IMR-90 (cell line): Measurements from ENCODE around the gene IFI35.

Experiments
- BHLHE40 ChIP-seq: fragments of 150-350 bp; IDR thresholded peaks from 2 replicates; pipeline ENCODE4 v1.6.1; 2016; ENCODE audit warnings: mild to moderate bottlenecking, low read depth, low read length
- CEBPB ChIP-seq: IDR thresholded peaks from 2 replicates; pipeline ENCODE4 v1.6.1; 2012; ENCODE audit warnings: low read depth, low read length, improper control_type of control experiment
- CTCF ChIP-seq: conservative IDR thresholded peaks from 2 replicates; pipeline ENCODE4 v1.5.1; 2012; ENCODE audit warnings: mild to moderate bottlenecking, low read depth, low read length, improper control_type of control experiment
- MAFK ChIP-seq: IDR thresholded peaks from 2 replicates; pipeline ENCODE4 v1.6.1; 2012; ENCODE audit warnings: low read depth, low read length, improper control_type of control experiment
- MXI1 ChIP-seq: IDR thresholded peaks from 2 replicates; pipeline ENCODE4 v1.6.1; 2012; ENCODE audit warnings: low read depth, mild to moderate bottlenecking, low read length, moderate library complexity, borderline replicate concordance
- POLR2A ChIP-seq: IDR thresholded peaks from 2 replicates; pipeline ENCODE4 v1.6.1; 2012; ENCODE audit warnings: mild to moderate bottlenecking, low read depth, low read length
- RCOR1 ChIP-seq: IDR thresholded peaks from 2 replicates; pipeline ENCODE4 v1.6.1; 2012; ENCODE audit warnings: mild to moderate bottlenecking, low read length, improper control_type of control experiment; ENCODE audit not compliant: insufficient replicate concordance
- RFX5 ChIP-seq: IDR thresholded peaks from 2 replicates; pipeline ENCODE4 v1.8.0; 2012; ENCODE audit warnings: low read depth, mild to moderate bottlenecking, low read length, moderate library complexity
- SMC3 ChIP-seq: fragments of 150-350 bp; IDR thresholded peaks from 2 replicates; pipeline ENCODE4 v1.6.1; 2016; ENCODE audit warnings: low read depth, mild to moderate bottlenecking, antibody characterized with exemption, low read length, moderate library complexity
- USF2 ChIP-seq: fragments of 150-350 bp; IDR thresholded peaks from 2 replicates; pipeline ENCODE4 v1.6.1; 2017; ENCODE audit warnings: mild to moderate bottlenecking, antibody characterized with exemption, low read length, low read depth

GRCh38 chr17:42985225-42985624 lies 21.4 kb upstream of the IFI35 start:
- TF ChIP-seq CTCF = no peak
- TF ChIP-seq RFX5 = no peak
- TF ChIP-seq POLR2A = no peak
- TF ChIP-seq CEBPB = no peak
- no peak for TF ChIP-seq SMC3
- TF ChIP-seq BHLHE40 = no peak
- no peak for TF ChIP-seq USF2
- no peak for TF ChIP-seq MXI1
- no peak for TF ChIP-seq MAFK
- no peak for TF ChIP-seq RCOR1
